Measurements from ENCODE around the gene ZNRF2. TPM values are rescaled to one million over a fixed set of nuclear protein-coding genes. Genes with fewer than 3 reads are reported as not detected.
"Not testable (repeated sequence)": the region's sequence is repeated elsewhere in the genome, so short reads cannot be mapped to it uniquely, and the experiment has no call there.

The ZNRF2 gene
- total RNA-seq, 1 experiment from 2014 or later, result 45.3 TPM

DNA sequence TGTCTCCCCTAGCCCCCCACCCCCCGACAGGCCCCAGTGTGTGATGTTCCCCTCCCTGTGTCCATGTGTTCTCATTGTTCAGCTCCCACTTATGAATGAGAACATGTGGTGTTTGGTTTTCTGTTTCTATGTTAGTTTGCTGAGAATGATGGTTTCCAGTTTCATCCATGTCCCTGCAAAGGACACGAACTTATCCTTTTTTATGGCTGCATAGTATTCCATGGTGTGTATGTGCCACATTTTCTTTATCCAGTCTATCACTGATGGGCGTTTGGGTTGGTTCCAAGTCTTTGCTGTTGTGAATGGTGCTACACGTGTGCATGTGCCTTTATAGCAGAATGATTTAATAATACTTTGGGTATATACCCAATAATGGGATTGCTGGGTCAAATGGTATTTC lies 96.4 kb downstream of the ZNRF2 start:
- Histone ChIP-seq H3K79me2 (ENCODE audit: low read length) (peaks cover 41% of the 10 kb centered on the region), H3K36me3 (ENCODE audit: insufficient read depth, low read length) (peaks cover 14% of the 10 kb centered on the region)
- not testable (repeated sequence) for H3K9ac ChIP-seq (ENCODE audit: low read length); H4K20me1 ChIP-seq (ENCODE audit: insufficient read depth, low read depth, low read length); H3K4me2 ChIP-seq (ENCODE audit: low read depth, low read length, poor library complexity, severe bottlenecking); H3K4me3 ChIP-seq (ENCODE audit: low read length); H2AFZ ChIP-seq (ENCODE audit: low read length); H3K9me2 ChIP-seq (replicated peaks; ENCODE audit: insufficient read depth, low read length); H3K27ac ChIP-seq (ENCODE audit: low read length); H3K4me1 ChIP-seq (ENCODE audit: low read length); H3K9me3 ChIP-seq (ENCODE audit: low read length); H3K27me3 ChIP-seq (ENCODE audit: low read length); DNase-seq

DNA sequence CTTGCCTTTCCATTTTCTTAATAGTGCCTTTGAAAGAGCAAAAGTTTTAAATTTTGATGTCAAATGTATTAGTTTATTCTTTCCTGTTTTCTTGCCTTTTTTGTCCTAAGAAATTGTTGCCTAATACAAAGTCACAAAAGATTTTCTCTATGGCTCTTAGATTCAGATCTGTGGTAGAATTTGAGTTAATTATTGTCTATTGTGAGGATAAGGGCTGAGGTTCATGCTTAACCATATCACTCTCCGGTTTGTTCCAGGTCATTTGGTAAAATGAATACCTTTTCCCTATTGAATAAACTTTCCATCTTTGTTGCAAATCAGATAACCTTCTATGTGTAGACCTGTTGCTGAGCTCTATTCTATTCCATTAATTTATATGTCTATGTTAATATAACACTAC lies 98.2 kb downstream of the ZNRF2 start:
- no peaks in the 10 kb centered on the region for H3K9me2 ChIP-seq (replicated peaks; ENCODE audit: insufficient read depth, low read length)
- no peak overlapping the region for H3K4me3 ChIP-seq (ENCODE audit: low read length)
- H3K9me3 ChIP-seq (ENCODE audit: low read length), result no peaks in the 10 kb centered on the region
- no peak overlapping the region for H3K9ac ChIP-seq (ENCODE audit: low read length)
- H3K4me1 ChIP-seq (ENCODE audit: low read length), result no peaks in the 10 kb centered on the region
- DNase-seq, result no peak
- no peaks in the 10 kb centered on the region for H4K20me1 ChIP-seq (ENCODE audit: insufficient read depth, low read depth, low read length)
- H3K79me2 ChIP-seq (ENCODE audit: low read length), result peaks cover 46% of the 10 kb centered on the region
- H3K27ac ChIP-seq (ENCODE audit: low read length), result no peak overlapping the region
- H2AFZ ChIP-seq (ENCODE audit: low read length), result no peak overlapping the region
- H3K27me3 ChIP-seq (ENCODE audit: low read length), result no peaks in the 10 kb centered on the region
- peaks cover 14% of the 10 kb centered on the region for H3K36me3 ChIP-seq (ENCODE audit: insufficient read depth, low read length)
- H3K4me2 ChIP-seq (ENCODE audit: low read depth, low read length, poor library complexity, severe bottlenecking), result no peak overlapping the region

DNA sequence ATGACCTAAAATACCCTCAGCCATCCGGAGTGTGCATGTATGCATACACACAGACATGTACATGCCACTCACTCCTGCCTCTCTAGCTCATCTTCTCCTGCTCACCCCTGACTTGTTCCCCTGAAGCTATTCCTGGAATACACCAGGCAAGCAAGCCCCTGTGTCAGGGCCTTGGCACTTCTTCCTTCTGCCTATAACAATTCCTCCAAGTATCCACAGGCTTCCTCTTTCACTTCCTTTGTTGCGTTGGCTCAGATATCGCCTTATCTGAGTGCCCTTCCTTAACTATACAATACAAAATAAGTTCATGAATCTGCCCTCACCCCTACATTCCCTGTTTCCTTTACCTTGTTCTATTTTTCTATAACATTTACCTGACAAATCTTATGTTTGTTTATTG lies 105.4 kb downstream of the ZNRF2 start:
- H3K4me3 ChIP-seq (ENCODE audit: low read length), result no peak overlapping the region
- no peaks in the 10 kb centered on the region for H4K20me1 ChIP-seq (ENCODE audit: insufficient read depth, low read depth, low read length)
- no peak overlapping the region for H2AFZ ChIP-seq (ENCODE audit: low read length)
- peaks cover 3% of the 10 kb centered on the region; the same call in 1 of the 2 replicates for H3K4me1 ChIP-seq (ENCODE audit: low read length)
- peaks cover 34% of the 10 kb centered on the region for H3K79me2 ChIP-seq (ENCODE audit: low read length)
- no peaks in the 10 kb centered on the region for H3K9me2 ChIP-seq (replicated peaks; ENCODE audit: insufficient read depth, low read length)
- H3K27me3 ChIP-seq (ENCODE audit: low read length), result no peaks in the 10 kb centered on the region
- DNase-seq, result no peak
- no peak overlapping the region for H3K4me2 ChIP-seq (ENCODE audit: low read depth, low read length, poor library complexity, severe bottlenecking)
- H3K36me3 ChIP-seq (ENCODE audit: insufficient read depth, low read length), result peaks cover 14% of the 10 kb centered on the region; the same call in 1 of the 2 replicates
- no peaks in the 10 kb centered on the region for H3K9me3 ChIP-seq (ENCODE audit: low read length)
- H3K9ac ChIP-seq (ENCODE audit: low read length), result no peak overlapping the region
- H3K27ac ChIP-seq (ENCODE audit: low read length), result no peak overlapping the region

DNA sequence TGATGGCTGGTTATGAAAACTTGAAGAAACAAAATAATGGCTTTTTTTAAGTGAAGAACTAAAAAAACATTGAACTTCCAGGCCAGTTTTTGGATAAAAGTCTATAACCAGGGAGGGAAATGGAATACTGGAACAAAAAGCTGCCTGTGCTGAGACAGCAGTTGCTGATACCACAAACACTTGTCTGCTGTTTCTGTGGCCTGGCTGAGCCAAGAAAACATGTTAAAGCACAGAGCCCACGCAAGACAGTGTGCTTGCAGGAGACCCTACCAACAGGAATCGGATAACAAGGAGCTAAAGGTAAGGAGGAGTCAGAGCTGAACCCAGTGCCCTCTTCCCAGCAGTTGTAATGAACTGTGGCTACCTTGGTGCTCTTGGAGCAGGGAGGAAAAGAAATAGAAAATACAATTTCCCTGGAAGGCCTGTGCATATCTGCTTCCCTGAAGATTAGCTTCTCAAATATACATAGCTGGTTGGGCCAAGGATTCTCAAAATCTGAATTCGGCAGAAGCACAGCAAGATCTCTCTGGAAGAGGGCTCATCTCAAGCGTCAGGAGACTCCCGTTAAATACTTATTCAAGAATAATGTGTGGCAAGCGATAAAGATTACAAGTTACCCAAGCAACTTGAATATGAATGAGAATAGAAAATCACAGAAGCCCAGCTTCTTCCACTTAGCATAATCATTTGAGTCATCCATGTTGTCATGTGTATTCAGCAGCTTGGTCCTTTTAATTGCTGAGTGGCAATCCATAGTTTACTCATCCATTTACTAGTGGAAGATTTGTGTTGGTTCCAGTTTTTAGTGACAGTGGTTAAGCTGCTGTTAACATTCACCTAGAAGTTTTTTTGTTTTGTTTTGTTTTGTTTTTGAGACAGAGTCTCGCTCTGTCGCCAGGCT lies 106.6 kb downstream of the ZNRF2 start:
- Histone ChIP-seq H3K9me3 (ENCODE audit: low read length) (no peaks in the 10 kb centered on the region), H3K4me1 (ENCODE audit: low read length) (peaks cover 3% of the 10 kb centered on the region; the same call in 1 of the 2 replicates), H3K4me3 (ENCODE audit: low read length) (no peak overlapping the region), H4K20me1 (ENCODE audit: insufficient read depth, low read depth, low read length) (no peaks in the 10 kb centered on the region), H3K9me2 (replicated peaks; ENCODE audit: insufficient read depth, low read length) (no peaks in the 10 kb centered on the region), H3K36me3 (ENCODE audit: insufficient read depth, low read length) (peaks cover 18% of the 10 kb centered on the region; the same call in 1 of the 2 replicates), H2AFZ (ENCODE audit: low read length) (no peak overlapping the region), H3K79me2 (ENCODE audit: low read length) (peaks cover 31% of the 10 kb centered on the region), H3K4me2 (ENCODE audit: low read depth, low read length, poor library complexity, severe bottlenecking) (no peak overlapping the region), H3K9ac (ENCODE audit: low read length) (no peak overlapping the region), H3K27me3 (ENCODE audit: low read length) (no peaks in the 10 kb centered on the region), H3K27ac (ENCODE audit: low read length) (no peak overlapping the region)
- no peak for DNase-seq

GRCh38 chr7:30391806-30392205 lies 107.4 kb downstream of the ZNRF2 start:
- Histone ChIP-seq H3K9me3 (ENCODE audit: low read length) (no peaks in the 10 kb centered on the region), H3K27me3 (ENCODE audit: low read length) (no peaks in the 10 kb centered on the region), H3K9ac (ENCODE audit: low read length) (no peak overlapping the region), H2AFZ (ENCODE audit: low read length) (no peak overlapping the region), H3K4me2 (ENCODE audit: low read depth, low read length, poor library complexity, severe bottlenecking) (no peak overlapping the region), H4K20me1 (ENCODE audit: insufficient read depth, low read depth, low read length) (no peaks in the 10 kb centered on the region), H3K79me2 (ENCODE audit: low read length) (peaks cover 32% of the 10 kb centered on the region), H3K36me3 (ENCODE audit: insufficient read depth, low read length) (peaks cover 18% of the 10 kb centered on the region; the same call in 1 of the 2 replicates), H3K9me2 (replicated peaks; ENCODE audit: insufficient read depth, low read length) (no peaks in the 10 kb centered on the region), H3K27ac (ENCODE audit: low read length) (no peak overlapping the region), H3K4me3 (ENCODE audit: low read length) (no peak overlapping the region), H3K4me1 (ENCODE audit: low read length) (peaks cover 3% of the 10 kb centered on the region; the same call in 1 of the 2 replicates)
- DNase-seq, result no peak

DNA sequence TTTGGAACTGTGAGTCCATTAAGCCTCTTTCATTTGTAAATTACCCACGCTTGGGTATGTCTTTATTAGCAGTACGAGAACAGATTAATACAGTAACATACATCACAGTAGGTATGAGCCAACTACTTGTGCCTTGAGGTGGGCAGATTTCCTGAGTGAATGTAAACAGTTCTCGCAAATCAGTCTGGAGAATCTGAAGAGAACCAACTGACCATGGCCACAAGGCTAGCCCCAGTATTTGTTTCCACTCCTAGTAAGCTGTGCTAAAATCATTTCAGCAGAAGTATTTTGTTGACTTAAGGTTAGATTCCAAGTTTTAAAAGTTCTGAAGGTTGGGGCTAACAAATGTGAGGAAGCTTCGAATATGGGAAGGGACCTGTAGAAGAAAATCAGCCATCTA lies 111.3 kb downstream of the ZNRF2 start:
- Histone ChIP-seq H3K9ac (ENCODE audit: low read length) (no peak overlapping the region), H3K27ac (ENCODE audit: low read length) (no peak overlapping the region), H3K4me2 (ENCODE audit: low read depth, low read length, poor library complexity, severe bottlenecking) (no peak overlapping the region), H3K4me3 (ENCODE audit: low read length) (no peak overlapping the region), H3K9me3 (ENCODE audit: low read length) (no peaks in the 10 kb centered on the region), H2AFZ (ENCODE audit: low read length) (no peak overlapping the region), H3K36me3 (ENCODE audit: insufficient read depth, low read length) (peaks cover 10% of the 10 kb centered on the region; the same call in 1 of the 2 replicates), H3K27me3 (ENCODE audit: low read length) (no peaks in the 10 kb centered on the region), H4K20me1 (ENCODE audit: insufficient read depth, low read depth, low read length) (no peaks in the 10 kb centered on the region), H3K79me2 (ENCODE audit: low read length) (peaks cover 42% of the 10 kb centered on the region), H3K4me1 (ENCODE audit: low read length) (peaks cover 10% of the 10 kb centered on the region), H3K9me2 (replicated peaks; ENCODE audit: insufficient read depth, low read length) (no peaks in the 10 kb centered on the region)
- no peak for DNase-seq

DNA sequence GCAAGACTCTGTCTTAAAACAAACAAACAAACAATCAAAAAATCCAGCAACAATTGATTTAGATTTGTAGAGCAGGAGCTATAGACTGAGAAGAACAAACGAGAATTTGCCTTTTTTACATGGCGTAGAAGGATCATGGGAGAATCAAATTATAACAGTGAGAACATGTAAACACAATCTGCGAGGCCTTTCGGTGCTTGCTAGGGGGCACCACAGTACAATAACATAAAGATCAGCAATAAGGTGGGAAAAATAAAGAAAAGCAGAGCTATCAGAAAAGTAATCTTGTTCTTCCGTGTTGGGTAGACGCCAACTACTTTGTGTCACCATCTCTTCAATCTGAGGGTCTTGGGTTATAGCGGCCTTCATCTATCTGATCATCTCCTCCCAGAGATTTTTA lies 112.0 kb downstream of the ZNRF2 start:
- Histone ChIP-seq H3K9ac (ENCODE audit: low read length) (no peak overlapping the region), H3K79me2 (ENCODE audit: low read length) (peaks cover 49% of the 10 kb centered on the region), H3K4me1 (ENCODE audit: low read length) (peaks cover 17% of the 10 kb centered on the region), H3K9me2 (replicated peaks; ENCODE audit: insufficient read depth, low read length) (no peaks in the 10 kb centered on the region), H3K27ac (ENCODE audit: low read length) (no peak overlapping the region), H3K9me3 (ENCODE audit: low read length) (no peaks in the 10 kb centered on the region), H4K20me1 (ENCODE audit: insufficient read depth, low read depth, low read length) (no peaks in the 10 kb centered on the region), H3K4me3 (ENCODE audit: low read length) (no peak overlapping the region), H3K36me3 (ENCODE audit: insufficient read depth, low read length) (peaks cover 10% of the 10 kb centered on the region; the same call in 1 of the 2 replicates), H3K4me2 (ENCODE audit: low read depth, low read length, poor library complexity, severe bottlenecking) (no peak overlapping the region), H3K27me3 (ENCODE audit: low read length) (no peaks in the 10 kb centered on the region), H2AFZ (ENCODE audit: low read length) (no peak overlapping the region)
- DNase-seq, result no peak

- no peak for DNase-seq
- no peak overlapping the region for H3K4me3 ChIP-seq (ENCODE audit: low read length)
- peaks cover 40% of the 10 kb centered on the region for H3K4me1 ChIP-seq (ENCODE audit: low read length)
- no peaks in the 10 kb centered on the region for H3K9me3 ChIP-seq (ENCODE audit: low read length)
- H3K36me3 ChIP-seq (ENCODE audit: insufficient read depth, low read length), result peaks cover 19% of the 10 kb centered on the region; the same call in 1 of the 2 replicates
- H3K9me2 ChIP-seq (replicated peaks; ENCODE audit: insufficient read depth, low read length), result no peaks in the 10 kb centered on the region
- H3K27me3 ChIP-seq (ENCODE audit: low read length), result no peaks in the 10 kb centered on the region
- H4K20me1 ChIP-seq (ENCODE audit: insufficient read depth, low read depth, low read length), result no peaks in the 10 kb centered on the region
- H3K27ac ChIP-seq (ENCODE audit: low read length), result peak overlapping the region; percentile 23; the same call in 1 of the 2 replicates
- peaks cover 44% of the 10 kb centered on the region for H3K79me2 ChIP-seq (ENCODE audit: low read length)
- no peak overlapping the region for H2AFZ ChIP-seq (ENCODE audit: low read length)
- no peak overlapping the region for H3K9ac ChIP-seq (ENCODE audit: low read length)
- no peak overlapping the region for H3K4me2 ChIP-seq (ENCODE audit: low read depth, low read length, poor library complexity, severe bottlenecking)
Observed at GRCh38 chr7:30403477-30403876, 119.1 kb downstream of the ZNRF2 start.
